Hepatocyte (in vitro differentiated cells): ENCODE measurements around the gene CCR7. TPM values are rescaled to one million over a fixed set of nuclear protein-coding genes. Genes with fewer than 3 reads are reported as not detected.
A peak's percentile ranks its signal among the peaks of the same experiment; 100 is the strongest.

Experiments
- DNase-seq: peaks from one replicate; pipeline ENCODE4 v3.0.0-alpha.2; 2016; ENCODE audit warnings: low spot score
- H2AFZ ChIP-seq: fragments of 200-600 bp; sonication (generic); 2 replicates; pipeline ENCODE4 v1.6.0; 2016; ENCODE audit warnings: antibody characterized with exemption, mild to moderate bottlenecking
- H3K27ac ChIP-seq: fragments of 200-600 bp; sonication (generic); 2 replicates; pipeline ENCODE4 v1.5.1; 2016; ENCODE audit warnings: mild to moderate bottlenecking
- H3K27me3 ChIP-seq: fragments of 200-600 bp; sonication (generic); 2 replicates; pipeline ENCODE4 v1.6.1; 2016
- H3K36me3 ChIP-seq: fragments of 200-600 bp; sonication (generic); replicated peaks from 2 replicates; pipeline ENCODE4 v1.5.1; 2016; ENCODE audit warnings: low read depth; ENCODE audit not compliant: insufficient read depth
- H3K4me1 ChIP-seq: fragments of 200-600 bp; sonication (generic); 2 replicates; pipeline ENCODE4 v1.5.1; 2016; ENCODE audit warnings: mild to moderate bottlenecking, moderate library complexity; ENCODE audit not compliant: insufficient read depth
- H3K4me2 ChIP-seq: fragments of 200-600 bp; sonication (generic); 2 replicates; pipeline ENCODE4 v1.6.0; 2016
- H3K4me3 ChIP-seq: fragments of 200-600 bp; sonication (generic); 2 replicates; pipeline ENCODE4 v1.5.1; 2016; ENCODE audit warnings: mild to moderate bottlenecking
- H3K79me2 ChIP-seq: fragments of 200-600 bp; sonication (generic); 2 replicates; pipeline ENCODE4 v1.6.0; 2017; ENCODE audit warnings: mild to moderate bottlenecking
- H3K9me2 ChIP-seq: fragments of 200-600 bp; sonication (generic); replicated peaks from 2 replicates; pipeline ENCODE4 v1.6.0; 2017; ENCODE audit warnings: mild to moderate bottlenecking; ENCODE audit not compliant: insufficient read depth
- H3K9me3 ChIP-seq: fragments of 200-600 bp; sonication (generic); 2 replicates; pipeline ENCODE4 v1.5.1; 2016; ENCODE audit warnings: low read depth, mild to moderate bottlenecking
- H4K20me1 ChIP-seq: fragments of 200-600 bp; sonication (generic); 2 replicates; pipeline ENCODE4 v1.6.0; 2016; ENCODE audit warnings: mild to moderate bottlenecking; ENCODE audit not compliant: insufficient read depth, poor library complexity, severe bottlenecking
- EZH2 ChIP-seq: fragments of 200-600 bp; sonication (generic); IDR thresholded peaks from 2 replicates; pipeline ENCODE4 v1.6.1; 2016; ENCODE audit warnings: antibody characterized with exemption, mild to moderate bottlenecking, borderline replicate concordance
- EZH2phosphoT487 ChIP-seq: fragments of 200-600 bp; sonication (generic); IDR thresholded peaks from one replicate; pipeline ENCODE4 v1.6.1; 2018; ENCODE audit warnings: antibody characterized with exemption, mild to moderate bottlenecking, low read depth, moderate library complexity; ENCODE audit not compliant: unreplicated experiment, severe bottlenecking
- WGBS: methylation state at CpG from one replicate; pipeline ENCODE4 v1.1.6; 2016; ENCODE audit warnings: low lambda C conversion rate; ENCODE audit errors: missing lambda C conversion rate; 5-methylcytosine and 5-hydroxymethylcytosine counted together
- polyA plus RNA-seq: library from polyadenylated mRNA; unstranded; fragments of >200 nt; fragmentation: Nextera tagmentation; extraction: Ambion mirVana; gene quantifications from 2 replicates; pipeline ENCODE4 v1.2.1, GENCODE V29; 2016
- total RNA-seq: library from RNA; depleted of rRNA; stranded (reverse); fragments of >200 nt; gene quantifications from 2 replicates; pipeline ENCODE4 v1.2.3, GENCODE V29; 2014
- TF ChIP-seq, protein P1 (sequence below): fragments of 200-600 bp; sonication (generic); IDR thresholded peaks from 2 replicates; pipeline ENCODE4 v1.5.1; 2016; ENCODE audit warnings: antibody characterized with exemption, mild to moderate bottlenecking; ENCODE audit not compliant: poor library complexity

Gene CCR7
- total and polyA plus RNA-seq, 2 experiments from 2014 or later, result 2.8 to 4.1 TPM

DNA sequence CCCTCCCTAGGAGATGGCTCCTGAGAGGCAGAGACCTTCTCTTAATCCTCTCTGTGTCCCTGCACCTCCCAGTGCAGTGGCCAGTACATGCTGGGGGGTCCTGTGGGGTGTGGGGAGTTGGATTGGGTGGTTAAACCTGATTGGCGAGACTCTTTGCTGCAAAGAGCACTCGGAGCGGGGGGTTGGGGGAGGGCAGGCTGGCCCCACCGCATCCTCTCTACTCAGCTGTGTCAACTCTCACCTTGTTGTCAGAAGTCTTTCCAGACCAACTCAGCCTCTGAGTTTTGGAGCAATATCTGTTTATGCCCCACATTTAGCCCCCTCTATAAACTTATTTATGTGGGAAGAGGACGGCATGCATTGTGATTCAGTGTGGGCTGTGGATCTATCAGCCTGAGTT lies 42.4 kb upstream of the CCR7 start:
- H3K36me3 ChIP-seq, result no peaks in the 10 kb centered on the region
- 80% methylated on average over 5 of the region's 5 CpGs for WGBS
- no peak overlapping the region for H3K27ac ChIP-seq
- DNase-seq, result no peak
- no peaks in the 10 kb centered on the region for H3K9me3 ChIP-seq
- no peaks in the 10 kb centered on the region for H3K27me3 ChIP-seq
- no peak overlapping the region for H2AFZ ChIP-seq
- no peaks in the 10 kb centered on the region for H4K20me1 ChIP-seq
- no peaks in the 10 kb centered on the region for H3K79me2 ChIP-seq
- H3K4me1 ChIP-seq, result peaks cover 2% of the 10 kb centered on the region
- H3K4me3 ChIP-seq, result no peak overlapping the region
- no peaks in the 10 kb centered on the region for H3K9me2 ChIP-seq
- H3K4me2 ChIP-seq, result no peak overlapping the region
- TF ChIP-seq, protein P1, sequence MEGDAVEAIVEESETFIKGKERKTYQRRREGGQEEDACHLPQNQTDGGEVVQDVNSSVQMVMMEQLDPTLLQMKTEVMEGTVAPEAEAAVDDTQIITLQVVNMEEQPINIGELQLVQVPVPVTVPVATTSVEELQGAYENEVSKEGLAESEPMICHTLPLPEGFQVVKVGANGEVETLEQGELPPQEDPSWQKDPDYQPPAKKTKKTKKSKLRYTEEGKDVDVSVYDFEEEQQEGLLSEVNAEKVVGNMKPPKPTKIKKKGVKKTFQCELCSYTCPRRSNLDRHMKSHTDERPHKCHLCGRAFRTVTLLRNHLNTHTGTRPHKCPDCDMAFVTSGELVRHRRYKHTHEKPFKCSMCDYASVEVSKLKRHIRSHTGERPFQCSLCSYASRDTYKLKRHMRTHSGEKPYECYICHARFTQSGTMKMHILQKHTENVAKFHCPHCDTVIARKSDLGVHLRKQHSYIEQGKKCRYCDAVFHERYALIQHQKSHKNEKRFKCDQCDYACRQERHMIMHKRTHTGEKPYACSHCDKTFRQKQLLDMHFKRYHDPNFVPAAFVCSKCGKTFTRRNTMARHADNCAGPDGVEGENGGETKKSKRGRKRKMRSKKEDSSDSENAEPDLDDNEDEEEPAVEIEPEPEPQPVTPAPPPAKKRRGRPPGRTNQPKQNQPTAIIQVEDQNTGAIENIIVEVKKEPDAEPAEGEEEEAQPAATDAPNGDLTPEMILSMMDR, result no peak
- TF ChIP-seq EZH2phosphoT487, result no peak
- no peak for TF ChIP-seq EZH2

DNA sequence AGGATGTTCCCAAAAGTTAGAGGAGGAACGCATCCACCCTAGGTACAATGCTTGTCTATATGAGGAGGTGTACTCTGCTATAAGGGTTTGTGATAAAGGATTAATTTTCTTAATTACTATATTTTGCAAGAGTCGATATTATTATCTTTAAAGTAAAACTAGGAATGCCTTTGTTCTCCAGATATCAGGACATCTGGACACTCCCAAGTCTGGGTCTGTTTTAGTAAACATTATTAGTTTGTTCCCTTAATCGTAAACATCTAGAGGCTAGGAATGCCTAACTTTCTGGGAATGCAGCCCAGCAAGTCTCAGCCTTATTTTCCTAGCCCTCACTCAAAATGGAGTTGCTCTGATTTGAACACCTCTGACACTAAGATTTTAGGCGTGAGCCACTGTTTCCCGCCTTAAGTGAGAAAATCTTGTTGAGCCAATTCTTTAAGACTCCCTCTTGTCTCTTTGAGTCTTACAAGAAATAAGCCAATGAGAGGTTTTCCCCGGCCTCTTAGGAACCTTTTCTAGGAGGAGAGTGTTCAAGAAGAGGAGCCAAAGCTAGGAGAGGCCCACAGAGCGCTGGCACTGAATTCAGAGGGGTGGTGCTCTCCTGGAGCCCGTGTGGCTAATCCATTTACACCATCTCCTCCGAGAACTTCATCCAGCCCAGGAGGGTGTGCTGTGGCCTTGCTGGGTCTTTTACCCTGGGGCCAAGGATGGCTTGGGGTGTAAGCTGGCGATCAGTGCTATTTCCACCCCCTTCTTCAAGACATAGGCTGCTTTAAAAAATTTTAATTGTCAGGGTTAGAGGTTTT lies 41.5 kb upstream of the CCR7 start:
- peaks cover 2% of the 10 kb centered on the region for H3K4me1 ChIP-seq
- no peaks in the 10 kb centered on the region for H3K36me3 ChIP-seq
- H3K4me2 ChIP-seq, result no peak overlapping the region
- no peak overlapping the region for H2AFZ ChIP-seq
- H3K4me3 ChIP-seq, result no peak overlapping the region
- WGBS, result 62% methylated on average over 10 of the region's 10 CpGs
- H3K27me3 ChIP-seq, result no peaks in the 10 kb centered on the region
- no peak for DNase-seq
- H3K9me2 ChIP-seq, result no peaks in the 10 kb centered on the region
- no peaks in the 10 kb centered on the region for H4K20me1 ChIP-seq
- no peak for TF ChIP-seq EZH2
- TF ChIP-seq, protein P1, result no peak
- no peak for TF ChIP-seq EZH2phosphoT487
- no peaks in the 10 kb centered on the region for H3K79me2 ChIP-seq
- no peaks in the 10 kb centered on the region for H3K9me3 ChIP-seq
- H3K27ac ChIP-seq, result peak overlapping the region; percentile 66

DNA sequence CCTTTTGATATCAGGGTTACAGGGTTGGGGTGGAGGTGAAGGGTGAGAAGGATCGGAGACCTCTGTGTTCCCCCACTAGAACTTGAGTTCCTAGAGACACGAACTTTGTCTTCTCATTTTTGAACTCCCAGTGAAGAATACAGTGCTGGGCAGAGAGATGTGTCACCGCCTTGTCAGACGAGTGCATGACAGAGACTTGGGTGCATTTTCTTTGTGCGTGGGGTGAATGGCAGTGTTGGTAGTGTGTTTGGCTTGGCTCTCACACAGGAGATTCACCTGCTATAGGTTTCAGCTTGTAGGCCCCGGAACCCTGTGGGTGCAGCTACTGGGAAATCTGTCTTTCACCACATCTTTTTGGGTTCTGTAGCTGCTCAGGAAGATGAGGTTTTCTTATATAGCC lies 40.0 kb upstream of the CCR7 start:
- Histone ChIP-seq H3K4me2 (no peak overlapping the region), H3K4me1 (peaks cover 2% of the 10 kb centered on the region), H3K36me3 (no peaks in the 10 kb centered on the region), H2AFZ (no peak overlapping the region), H3K9me3 (no peaks in the 10 kb centered on the region), H3K9me2 (no peaks in the 10 kb centered on the region), H3K27ac (no peak overlapping the region), H3K27me3 (no peaks in the 10 kb centered on the region), H3K79me2 (no peaks in the 10 kb centered on the region), H3K4me3 (no peak overlapping the region), H4K20me1 (no peaks in the 10 kb centered on the region)
- WGBS, result 98% methylated on average over 6 of the region's 6 CpGs
- no peak for DNase-seq
- TF ChIP-seq EZH2phosphoT487 (no peak), EZH2 (no peak)
- TF ChIP-seq, protein P1, result no peak
